Stimulated activated CD4-positive, alpha-beta T cell treated with anti-CD3 and anti-CD28 coated beads, Interleukin-4, amount 100 ng/mL, for 48 hours (primary cell): ENCODE results near the gene SDK2.

Source experiments
- DNase-seq, 2 donors: peaks; one replicate each; pipeline ENCODE4 v3.0.0-alpha.2; 2020; ENCODE audit warnings: low read depth in 2 of 2

Gene SDK2

DNA sequence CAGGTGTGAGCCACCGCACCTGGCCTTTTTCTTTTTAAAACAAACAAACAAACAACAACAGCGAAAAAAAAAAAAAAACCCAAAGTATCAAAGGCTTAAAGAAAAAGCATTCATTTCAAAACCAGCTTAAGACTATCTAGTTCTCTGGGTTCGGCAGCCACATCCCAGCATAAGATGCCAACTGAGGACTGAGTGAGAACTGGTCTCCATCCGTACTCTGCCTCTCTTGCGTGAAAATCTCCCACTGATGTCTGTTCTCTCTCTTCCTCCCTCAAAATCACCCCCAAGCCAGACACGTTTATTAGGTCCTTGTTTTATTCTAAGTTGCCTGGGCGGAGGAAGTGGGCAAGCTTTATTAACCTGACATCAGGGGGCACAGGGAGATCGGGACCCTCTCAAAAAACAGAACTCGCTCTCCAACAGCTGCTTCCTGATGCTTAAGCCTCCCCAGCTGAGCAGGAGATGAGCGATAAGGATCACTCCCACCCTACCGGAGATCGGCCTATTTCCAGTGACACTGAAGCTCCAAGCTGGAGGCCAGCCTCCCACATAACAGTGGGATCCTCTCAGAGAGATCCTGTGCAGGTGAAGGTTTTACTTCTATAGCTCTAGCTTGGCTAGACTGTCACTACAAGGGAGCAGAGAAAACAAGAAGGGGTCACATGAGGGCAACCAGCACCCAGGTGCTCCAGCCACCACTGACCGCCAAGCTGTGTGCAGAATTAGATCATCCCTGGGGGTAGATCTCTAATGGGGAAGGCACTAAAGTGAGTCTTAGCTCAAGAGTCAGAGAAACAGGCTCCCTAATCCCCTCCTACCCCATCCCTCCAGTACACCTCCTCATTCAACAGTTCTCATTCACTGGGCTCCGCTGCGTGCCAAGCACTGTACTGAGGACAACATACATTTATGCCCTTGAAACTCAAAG, 346.0 kb downstream of the SDK2 start:
- DNase-seq, result no peak

DNA sequence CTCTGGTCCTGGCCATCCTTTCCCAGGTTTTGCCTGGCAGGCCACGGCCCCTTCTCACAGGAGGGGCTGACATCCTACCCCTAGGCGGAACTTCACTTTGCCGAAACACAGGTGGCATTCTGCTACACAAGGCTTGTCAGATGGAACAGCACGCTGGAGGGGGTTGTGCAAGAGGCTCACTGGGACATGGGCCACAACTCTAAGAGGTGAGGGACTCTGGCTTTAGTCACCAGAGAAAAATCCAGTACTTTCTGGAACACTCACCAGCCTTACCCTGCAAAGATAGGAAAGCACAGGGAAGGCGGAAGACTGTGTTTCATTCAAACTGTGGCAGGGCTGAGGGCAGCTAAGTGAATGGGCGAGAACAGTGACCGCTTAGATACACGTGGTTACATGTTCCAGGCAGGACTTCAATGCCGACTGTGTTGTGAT, 350.7 kb downstream of the SDK2 start:
- no peak for DNase-seq

DNA sequence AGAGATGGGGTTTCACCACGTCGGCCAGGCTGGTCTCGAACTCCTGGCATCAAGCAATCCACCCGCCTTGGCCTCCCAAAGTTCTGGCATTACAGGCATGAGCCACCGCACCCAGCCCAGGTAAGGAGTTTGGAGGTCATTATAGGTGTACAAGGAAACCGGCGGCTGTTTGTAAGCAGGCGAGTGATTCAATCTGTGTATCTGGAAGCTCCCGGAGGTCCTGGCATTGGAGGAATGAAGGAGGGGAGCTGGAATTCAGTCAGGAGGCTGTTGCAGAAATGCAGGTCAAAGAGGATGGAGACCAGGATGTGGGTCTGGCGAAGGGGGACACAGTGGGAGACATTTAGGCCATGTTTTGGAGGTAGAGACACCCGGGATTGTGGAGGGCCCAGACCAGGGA, 351.2 kb downstream of the SDK2 start:
- no peak for DNase-seq

DNA sequence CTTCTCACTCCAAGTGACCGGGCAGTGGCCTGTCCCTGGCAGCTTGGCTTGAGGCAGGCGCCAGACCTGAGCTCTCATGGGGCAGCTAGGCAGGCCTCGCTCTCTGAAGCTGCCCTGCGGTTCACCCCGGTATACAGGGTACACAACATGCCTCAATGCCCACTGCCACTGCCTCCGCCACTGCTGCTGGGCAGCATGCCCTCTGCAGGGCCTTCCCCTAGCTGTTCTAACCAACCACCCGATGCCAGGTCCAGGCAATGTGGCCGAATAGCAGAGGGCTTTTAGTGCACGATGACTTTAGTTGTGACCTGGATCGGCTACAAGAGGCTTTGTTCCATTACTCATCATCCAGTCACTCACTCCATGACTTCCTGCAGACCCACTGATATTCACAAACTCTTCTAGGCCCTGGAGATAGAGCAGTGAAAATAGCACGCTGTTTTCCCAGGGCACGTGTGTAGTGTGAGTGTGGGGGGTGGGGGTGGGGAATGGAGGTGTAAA, 352.2 kb downstream of the SDK2 start:
- no peak for DNase-seq

DNA sequence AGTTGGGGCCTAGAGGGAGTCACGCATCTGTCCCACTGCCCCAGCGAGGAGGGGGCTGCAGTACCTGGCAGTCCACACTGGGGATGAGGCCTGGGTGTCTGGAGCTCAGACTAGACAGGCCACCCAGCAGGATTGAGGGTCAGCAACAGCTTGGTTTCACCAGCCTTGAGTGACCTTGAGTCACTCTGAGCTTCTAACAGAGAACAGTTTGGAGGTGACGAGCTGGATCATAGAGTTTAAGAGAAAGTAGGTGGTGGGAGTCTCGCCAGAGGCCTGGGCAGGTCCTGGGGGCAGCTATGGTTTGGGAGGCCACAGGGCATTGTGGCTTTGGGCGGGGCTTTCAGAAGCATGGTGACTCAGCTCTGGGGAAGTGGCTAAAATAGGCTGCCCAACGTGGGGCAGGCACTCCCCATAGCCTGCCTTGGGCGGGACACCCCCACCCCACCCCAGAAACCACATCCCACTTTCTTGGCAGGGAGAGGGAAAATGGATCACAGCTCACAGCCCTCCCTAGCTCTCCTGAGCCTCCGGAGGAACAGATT, 352.9 kb downstream of the SDK2 start:
- DNase-seq, result no peak

DNA sequence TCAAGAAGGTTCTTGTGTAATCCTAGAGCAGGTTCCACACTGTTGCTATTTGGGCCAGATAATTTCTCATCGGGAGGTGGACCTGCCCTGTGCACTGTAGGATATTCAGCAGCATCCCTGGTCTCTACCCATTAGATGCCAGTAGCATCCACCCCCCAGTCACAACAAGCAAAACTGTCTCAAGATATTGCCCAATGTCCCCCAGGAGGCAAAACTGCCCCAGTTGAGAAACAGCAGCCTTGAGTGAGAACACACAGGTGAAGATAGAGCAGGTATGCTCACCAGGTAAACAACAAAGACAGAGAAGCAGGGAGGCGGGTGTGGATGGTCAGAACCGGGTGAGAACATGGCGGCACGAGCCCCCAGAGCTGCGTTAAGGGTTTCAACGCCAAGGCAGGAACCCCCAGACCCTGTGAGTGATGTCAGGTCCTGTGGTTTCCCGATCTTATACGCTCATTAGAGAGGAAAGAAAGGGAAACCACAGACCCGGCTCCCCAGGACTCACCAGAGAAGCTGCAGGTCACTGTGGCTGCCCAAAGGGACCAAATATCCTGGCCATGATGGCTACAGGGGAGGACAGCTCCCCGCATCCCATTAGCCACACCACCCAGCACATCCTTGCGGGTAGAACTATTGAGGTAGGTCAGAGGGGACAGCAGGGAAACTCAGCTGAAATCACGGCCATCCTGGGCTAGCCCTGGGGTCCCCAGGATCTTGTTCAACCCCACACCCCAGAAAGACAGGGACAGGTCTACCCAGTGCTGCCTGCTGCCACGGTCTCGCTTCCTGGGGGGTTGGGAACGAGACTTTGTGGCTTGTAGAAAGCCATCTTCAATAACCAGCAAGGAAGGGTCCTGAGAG, 353.6 kb downstream of the SDK2 start:
- DNase-seq, result no peak

DNA sequence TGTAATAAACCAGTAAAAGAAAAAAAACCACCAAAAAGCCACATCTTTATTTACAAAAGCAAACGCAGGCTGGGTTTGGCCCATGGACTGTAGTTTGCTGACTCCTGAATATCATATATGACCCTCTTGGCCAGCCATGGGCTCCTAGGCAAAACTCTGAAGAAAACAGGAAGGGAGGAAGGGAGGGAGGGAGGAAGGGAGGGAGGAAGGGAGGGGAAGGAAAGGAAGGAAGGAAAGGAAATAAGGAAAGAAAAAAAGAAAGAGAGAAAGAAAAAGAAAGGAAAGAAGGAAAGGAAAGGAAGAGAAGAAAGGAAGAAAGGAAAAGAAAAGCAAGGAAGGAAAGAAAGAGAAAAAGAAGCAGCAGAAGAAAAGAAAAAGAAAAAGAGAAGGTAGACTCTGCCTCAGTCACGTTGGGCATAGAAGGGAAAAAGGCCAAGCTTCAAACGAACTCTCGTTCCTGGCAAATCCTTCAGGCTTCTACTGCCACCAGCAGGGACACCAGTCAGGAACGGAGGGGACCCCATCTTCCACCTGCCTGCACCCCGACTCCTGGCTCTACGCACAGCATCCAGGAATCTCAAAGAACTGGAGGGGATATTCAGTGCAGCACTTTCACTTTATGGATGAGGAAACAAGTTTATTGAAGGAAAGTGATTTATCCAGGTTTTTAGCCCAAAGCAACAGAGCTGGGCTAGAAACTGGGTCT, 354.5 kb downstream of the SDK2 start:
- DNase-seq, result no peak

DNA sequence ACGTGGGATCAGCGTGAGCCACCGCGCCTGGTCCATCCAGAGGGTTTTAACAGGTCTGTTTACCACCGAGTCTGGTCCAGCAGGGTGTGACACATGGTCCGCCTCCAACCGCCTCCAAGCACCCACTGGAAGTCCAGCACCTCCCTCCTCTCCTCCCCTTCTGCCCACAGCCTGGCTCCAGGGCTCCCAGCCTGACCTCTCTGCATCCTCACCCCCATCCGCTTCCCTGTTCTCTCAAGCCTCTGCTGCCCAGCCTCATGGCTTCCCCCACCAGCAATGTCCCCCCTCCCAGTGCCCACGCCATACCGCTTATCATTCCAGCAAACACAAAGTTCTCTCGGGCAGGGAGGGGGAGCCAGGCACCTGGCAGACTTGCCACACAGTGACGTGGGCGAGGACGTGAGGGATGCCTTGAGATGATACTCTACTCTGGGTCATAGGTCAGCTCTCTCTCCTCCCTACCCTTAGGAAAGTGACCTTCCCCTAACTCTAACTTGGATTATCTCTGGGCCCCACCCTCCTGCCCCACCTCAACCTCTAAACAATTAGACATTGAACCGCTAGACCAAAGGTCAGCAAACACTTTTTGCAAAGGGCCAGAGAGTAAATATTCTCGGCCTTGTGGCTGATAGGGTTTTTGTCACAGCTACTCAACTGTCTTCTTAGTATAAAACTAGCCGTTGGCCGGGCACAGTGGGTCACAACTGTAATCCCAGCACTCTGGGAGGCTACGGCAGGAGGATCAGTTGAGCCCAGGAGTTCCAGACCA, 355.5 kb downstream of the SDK2 start:
- no peak for DNase-seq

DNA sequence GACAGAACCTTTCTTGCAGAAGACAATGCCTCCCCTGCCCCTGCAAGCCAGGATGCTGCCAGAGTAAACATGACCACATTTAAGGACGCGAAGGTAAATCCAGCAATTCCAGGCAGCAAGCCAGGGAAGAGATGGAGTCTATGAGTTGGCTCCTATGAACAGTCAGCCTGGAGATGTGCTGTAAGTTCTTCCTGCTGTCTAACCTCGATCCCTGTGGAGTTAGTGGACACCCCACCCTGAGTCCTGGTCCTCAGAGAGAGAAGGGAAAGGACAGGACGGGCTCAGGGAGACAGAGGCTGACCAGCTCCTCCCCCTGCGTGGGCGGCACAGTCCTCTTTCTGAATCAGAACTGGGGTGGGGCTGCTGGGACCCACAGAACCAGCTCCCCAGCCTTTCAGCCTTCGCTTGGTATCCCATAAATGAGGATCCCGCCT, 357.4 kb downstream of the SDK2 start:
- DNase-seq, result no peak

DNA sequence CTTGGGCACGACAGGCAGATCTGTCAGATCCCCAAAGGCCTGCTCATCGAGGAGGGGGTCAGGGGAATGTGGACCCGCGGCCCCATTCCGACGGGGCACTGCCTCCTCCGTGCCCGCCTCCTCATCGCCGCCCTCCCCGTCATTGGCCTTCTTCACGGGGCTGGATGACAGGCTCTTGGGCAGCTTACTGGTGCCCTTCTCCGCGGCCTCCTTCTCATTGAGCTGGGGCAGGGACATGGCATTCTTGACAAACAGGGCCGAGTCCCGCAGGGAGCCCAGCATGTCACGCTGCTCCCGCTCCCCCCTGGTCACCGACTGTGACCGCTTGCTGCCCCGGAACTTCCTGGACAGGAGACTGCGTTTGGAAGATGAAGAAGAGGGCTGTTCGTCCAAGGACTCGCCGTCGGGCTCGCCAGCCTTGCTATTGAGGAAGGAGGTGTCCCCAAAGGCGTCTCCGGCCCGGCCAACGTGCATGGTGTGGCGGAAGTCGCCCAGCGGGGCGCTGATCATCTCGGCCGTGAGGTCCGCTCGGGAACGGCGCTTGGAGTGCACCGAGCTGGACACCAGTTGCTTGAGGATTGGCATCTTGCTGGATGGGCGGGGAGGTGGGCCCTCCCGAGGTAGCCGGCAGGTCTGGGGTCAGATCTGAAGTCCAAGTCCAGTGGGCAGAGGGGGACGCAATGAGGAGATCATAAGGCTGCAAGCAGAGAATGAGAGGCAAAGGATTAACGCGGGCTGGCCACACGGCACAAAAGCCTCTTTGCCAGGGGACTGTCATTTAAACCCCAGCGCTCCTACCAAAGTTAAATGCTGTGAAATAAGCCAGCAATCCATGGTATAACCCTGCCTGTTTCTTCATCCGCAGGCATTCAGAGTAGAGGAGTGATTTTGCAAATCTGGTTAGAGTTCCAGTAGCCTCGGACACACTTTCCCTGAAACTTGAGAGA, 358.1 kb downstream of the SDK2 start:
- DNase-seq, result no peak

DNA sequence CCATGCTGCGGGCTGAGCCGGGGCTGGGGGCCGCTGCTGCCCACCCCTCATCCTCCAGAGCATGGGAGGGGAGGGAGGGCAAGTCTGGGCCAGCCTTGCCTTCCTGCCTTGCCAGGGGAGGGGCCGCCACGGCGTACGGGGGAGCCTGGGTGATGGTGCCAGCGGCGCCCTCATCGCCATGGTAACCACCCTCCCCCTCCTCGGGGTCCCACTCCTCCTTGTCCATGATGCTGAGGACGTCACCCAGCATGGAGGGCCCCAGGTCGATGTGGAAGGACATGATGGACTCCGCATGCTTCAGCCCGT, 358.7 kb downstream of the SDK2 start:
- DNase-seq, result no peak

DNA sequence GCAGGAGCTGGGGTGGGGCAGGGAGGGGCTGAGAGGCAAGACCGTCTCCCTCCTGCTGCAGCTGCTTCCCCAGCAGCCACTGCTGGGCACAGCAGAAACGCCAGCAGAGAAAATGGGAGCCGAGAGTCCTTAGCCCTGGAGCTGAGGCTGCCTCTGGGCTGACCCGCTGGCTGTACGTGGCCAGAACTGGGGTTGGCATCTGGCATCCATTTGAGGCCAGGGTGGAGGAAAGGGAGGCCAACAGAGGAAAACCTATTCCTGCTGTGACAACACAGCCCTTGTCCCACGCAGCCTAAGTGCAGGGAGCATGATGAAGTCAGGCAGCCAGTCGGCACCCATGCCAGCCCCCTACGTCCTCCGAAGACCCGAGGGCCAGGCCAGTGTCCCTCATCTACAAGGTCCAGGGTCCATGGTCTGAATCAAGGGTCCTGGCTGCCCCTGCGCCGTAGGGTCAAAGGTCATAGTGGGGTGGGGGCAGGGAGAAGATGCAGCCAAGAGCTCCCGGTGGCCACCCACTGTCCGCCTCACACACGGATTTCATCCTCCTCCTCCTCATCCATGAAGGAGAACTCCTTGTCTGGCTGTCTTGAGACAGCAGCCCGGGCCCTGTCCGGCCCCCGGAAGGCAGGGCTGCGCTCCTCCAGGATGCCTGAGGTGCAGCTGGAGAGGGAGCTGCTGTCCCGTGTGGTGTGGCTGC, 359.2 kb downstream of the SDK2 start:
- DNase-seq, result no peak
